Measurements from ENCODE around the gene SMAD3. TPM values are rescaled to one million over a fixed set of nuclear protein-coding genes. Genes with fewer than 3 reads are reported as not detected.

The SMAD3 gene
- total and polyA plus RNA-seq, 2 of the 8 experiments (the other 6 are each of a cell fraction or from before 2014, with no cell fraction given) = 10.1 to 12.4 TPM

DNA sequence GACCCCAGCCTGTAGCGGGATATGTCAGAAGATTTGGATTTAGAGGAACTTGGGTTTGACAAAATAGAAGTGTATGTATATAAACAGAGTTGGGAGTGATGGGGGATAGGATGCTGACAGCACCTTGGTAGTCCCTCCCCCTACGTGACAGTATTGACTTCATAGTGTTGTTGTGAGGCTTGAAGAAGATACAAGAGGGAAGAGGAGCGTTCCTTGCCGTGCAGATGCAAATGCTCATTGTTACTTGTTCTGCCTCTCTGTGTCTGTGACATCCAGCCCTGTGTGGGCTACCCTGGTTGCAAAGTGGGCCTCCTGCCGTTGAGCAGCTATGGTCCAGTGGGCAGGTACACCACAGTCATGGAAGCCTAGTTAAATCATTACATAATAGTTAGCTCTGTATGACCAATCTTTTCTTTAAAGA is 45.0 kb downstream of the SMAD3 start:
- Histone ChIP-seq H3K4ac (replicated peaks; ENCODE audit: insufficient read length, low read depth, low read length) (no peak overlapping the region), H3K4me2 (ENCODE audit: insufficient read depth in 1 of 2, low read depth in 2 of 2, low read length in 2 of 2) (no peak overlapping the region), H3K9me3 (ENCODE audit: insufficient read depth in 2 of 2, low read depth in 1 of 2, low read length in 1 of 2) (peaks cover 0 to 9% of the 10 kb centered on the region in 2 experiments; a peak in 3 of 4 replicates), H3K14ac (ENCODE audit: insufficient read length) (no peak overlapping the region), H3K4me1 (replicated peaks in 1 of 4; ENCODE audit: control insufficient read depth in 3 of 4, insufficient read depth in 4 of 4, low read length in 3 of 4) (peaks cover 0 to 6% (median 2%) of the 10 kb centered on the region in 4 experiments; a peak in 3 of 7 replicates), H2BK15ac (ENCODE audit: low read length) (no peak overlapping the region), H4K5ac (ENCODE audit: insufficient read length, low read depth, low read length) (no peak overlapping the region), H2BK120ac (replicated peaks; ENCODE audit: low read depth, low read length) (no peak overlapping the region), H3K79me2 (ENCODE audit: control insufficient read depth in 1 of 2, insufficient read depth in 2 of 2, low read length in 2 of 2) (0 out of 4 replicates have a peak, but pooled peaks cover 0 to 7% of the 10 kb centered on the region in 2 experiments), H4K8ac (ENCODE audit: extremely low read depth, insufficient read depth, low read length) (no peak overlapping the region), H2BK12ac (ENCODE audit: low read depth, low read length) (no peak overlapping the region), H3K27ac (ENCODE audit: low read depth, low read length) (no peak overlapping the region), H2AFZ (ENCODE audit: low read length) (no peak overlapping the region), H3K4me3 (ENCODE audit: extremely low read depth in 1 of 4, insufficient read depth in 2 of 4, low read depth in 3 of 4, low read length in 4 of 4) (no peak overlapping the region), H2BK5ac (ENCODE audit: low read depth, low read length) (no peak overlapping the region), H3K9ac (replicated peaks in 1 of 4; ENCODE audit: extremely low read depth in 1 of 4, low read depth in 3 of 4, low read length in 3 of 4) (no peak overlapping the region), H2BK20ac (ENCODE audit: low read length) (no peak overlapping the region), H3K23me2 (ENCODE audit: low read depth, low read length) (no peaks in the 10 kb centered on the region), H3K36me3 (ENCODE audit: control insufficient read depth in 2 of 4, insufficient read depth in 4 of 4, low read length in 3 of 4) (no peaks in the 10 kb centered on the region), H4K20me1 (replicated peaks in 1 of 2; ENCODE audit: control insufficient read depth in 1 of 2, insufficient read depth in 2 of 2, low read length in 2 of 2) (peaks cover 0 to 2% of the 10 kb centered on the region in 2 experiments), H3K79me1 (ENCODE audit: low read depth, low read length) (peaks cover 5% of the 10 kb centered on the region; the same call in 1 of the 2 replicates), H3K56ac (replicated peaks; ENCODE audit: insufficient read length, low read depth, low read length) (no peak overlapping the region), H3K27me3 (replicated peaks in 1 of 4; ENCODE audit: control insufficient read depth in 3 of 4, extremely low read depth in 1 of 4, insufficient read depth in 3 of 4, low read length in 3 of 4) (no peaks in the 10 kb centered on the region), H4K91ac (replicated peaks; ENCODE audit: insufficient read length, low read length) (no peak overlapping the region), H3K18ac (ENCODE audit: extremely low read depth, low read length) (no peak overlapping the region), H3K23ac (ENCODE audit: insufficient read length) (no peak overlapping the region), H2AK5ac (ENCODE audit: low read depth, low read length) (no peak overlapping the region)
- DNase-seq (ENCODE audit: low read depth in 1 of 2, low spot score in 2 of 2) (no peak), FAIRE-seq (no peak)
- WGBS, 2 experiments (ENCODE audit: extremely low coverage in 1 of 2, insufficient coverage in 1 of 2, insufficient read length in 1 of 2, insufficient replicate concordance in 2 of 2, low coverage in 1 of 2, low lambda C conversion rate in 2 of 2, missing lambda C conversion rate in 1 of 2) = 93% methylated on average over 5 of the region's 5 CpGs; no CpG with 5 or more reads in 1 of the 2 experiments
- no peak for TF ChIP-seq POLR2AphosphoS5 (IDR thresholded peaks at IDR 0.05; ENCODE audit: low read depth, low read length)
- no peak for TF ChIP-seq JUND (IDR thresholded peaks at IDR 0.05; ENCODE audit: low read length)
- no peak for TF ChIP-seq HDAC6 (IDR thresholded peaks at IDR 0.05; ENCODE audit: low read depth, low read length)
- TF ChIP-seq SRF (IDR thresholded peaks at IDR 0.05; ENCODE audit: low read depth, low read length) = no peak
- TF ChIP-seq SUZ12 (IDR thresholded peaks at IDR 0.05; ENCODE audit: low read length) = no peak
- no peak for TF ChIP-seq ZNF274 (IDR thresholded peaks at IDR 0.05; ENCODE audit: borderline replicate concordance, extremely low read depth, low read length)
- TF ChIP-seq FOSL1 (IDR thresholded peaks at IDR 0.05; ENCODE audit: insufficient read depth, low read depth, low read length) = no peak
- TF ChIP-seq SIX5 (IDR thresholded peaks at IDR 0.05; ENCODE audit: low read depth, low read length) = no peak
- TF ChIP-seq CEBPB (IDR thresholded peaks at IDR 0.05; ENCODE audit: low read depth, low read length) = no peak
- no peak for TF ChIP-seq POLR2A (IDR thresholded peaks at IDR 0.05; ENCODE audit: control extremely low read depth in 1 of 2, low read depth in 2 of 2, low read length in 2 of 2)
- CTCF ChIA-PET (ENCODE audit: partially characterized antibody) = interaction anchor here (1.3 kb wide), 1 partner anchor 10 kb away, joined by 4 read pairs; no protein-coding TSS in a partner anchor
- POLR2A ChIA-PET (ENCODE audit: partially characterized antibody) = no interaction called here

Data from H1 (cell line).